Endothelial cell of umbilical vein (primary cell): ENCODE data around the gene MRPS27. TPM values are rescaled to one million over a fixed set of nuclear protein-coding genes. Genes with fewer than 3 reads are reported as not detected.

Experiments used
- BruUV-seq: library from RNA; stranded (reverse); fragments of 400-500 nt; replicated peaks from 2 replicates; lab custom pipeline; 2021; lab: Mats Ljungman, UMichigan
- CTCF ChIA-PET: fragments of 300-600, 350-600 bp; sonication (Branson Sonifier 250); formaldehyde crosslinking; loops from one replicate; lab custom pipeline; 2021; ENCODE audit warnings: antibody characterized with exemption, inconsistent platforms; lab: Charles Lee
- POLR2A ChIA-PET: fragments of 300-600, 350-600 bp; sonication (Branson Sonifier 250); formaldehyde crosslinking; loops from one replicate; lab custom pipeline; 2021; ENCODE audit warnings: antibody characterized with exemption, inconsistent platforms; lab: Charles Lee
- DNase-seq: peaks from one replicate; pipeline ENCODE4 v3.0.0-alpha.2; 2011; ENCODE audit warnings: low read depth, low spot score
- FAIRE-seq: peaks from 2 replicates; lab custom pipeline; 2011; peaks lifted over from hg19 to GRCh38; lab: Jason Lieb, UNC
- H2AFZ ChIP-seq: 2 replicates; pipeline ENCODE4 v1.6.0; 2012; ENCODE audit warnings: low read depth, low read length, control low read depth, inconsistent platforms
- H3K27ac ChIP-seq: 2 replicates; pipeline ENCODE4 v1.5.1; 2011; ENCODE audit warnings: low read depth, mild to moderate bottlenecking, control low read depth, low read length, moderate library complexity; ENCODE audit not compliant: insufficient read depth
- H3K27me3 ChIP-seq, 2 experiments: 2 replicates each; pipeline versions ENCODE4 v1.6.0 to v1.6.1; 2011; ENCODE audit warnings: low read length in 2 of 2, mixed read lengths in 1 of 2; ENCODE audit not compliant: control insufficient read depth in 2 of 2, insufficient read depth in 2 of 2
- H3K36me3 ChIP-seq, 2 experiments: 2 replicates in 1 of 2; 3 replicates in 1 of 2; pipeline ENCODE4 v1.5.1; 2011; ENCODE audit warnings: low read length in 2 of 2, mild to moderate bottlenecking in 1 of 2, moderate library complexity in 1 of 2; ENCODE audit not compliant: control insufficient read depth in 2 of 2, insufficient read depth in 2 of 2; ENCODE audit errors: extremely low read depth in 1 of 2
- H3K4me1 ChIP-seq: 3 replicates; pipeline ENCODE4 v1.5.1; 2011; ENCODE audit warnings: mild to moderate bottlenecking, low read length; ENCODE audit not compliant: control insufficient read depth, insufficient read depth; ENCODE audit errors: extremely low read depth
- H3K4me2 ChIP-seq: 2 replicates; pipeline ENCODE4 v1.6.1; 2011; ENCODE audit warnings: low read length, control low read depth, mixed read lengths; ENCODE audit not compliant: insufficient read depth
- H3K4me3 ChIP-seq, 3 experiments: fragments of 200-600 bp in 1 of 3; sonication (generic), shearing (Covaris generic) in 1 of 3; replicated peaks in 1 of 3; 2 replicates each; pipeline ENCODE4 v1.5.1; 2011 to 2016; ENCODE audit warnings: control low read depth in 3 of 3, low read length in 3 of 3, mild to moderate bottlenecking in 2 of 3, inconsistent platforms in 1 of 3, low read depth in 1 of 3, moderate library complexity in 1 of 3; ENCODE audit not compliant: insufficient read depth in 1 of 3
- H3K79me2 ChIP-seq: 2 replicates; pipeline ENCODE4 v1.6.0; 2012; ENCODE audit warnings: low read length, inconsistent platforms; ENCODE audit not compliant: control insufficient read depth, insufficient read depth
- H3K9ac ChIP-seq: replicated peaks from 2 replicates; pipeline ENCODE3; 2011; ENCODE audit warnings: low read length, control low read depth; ENCODE audit not compliant: insufficient read depth; ENCODE audit errors: extremely low read depth
- H3K9me1 ChIP-seq: replicated peaks from 3 replicates; pipeline ENCODE4 v1.6.0; 2011; ENCODE audit warnings: mild to moderate bottlenecking, low read length; ENCODE audit not compliant: control insufficient read depth, insufficient read depth; ENCODE audit errors: extremely low read depth
- H3K9me3 ChIP-seq: replicated peaks from 2 replicates; pipeline ENCODE4 v1.5.1; 2012; ENCODE audit warnings: low read length, inconsistent platforms; ENCODE audit not compliant: control insufficient read depth, insufficient read depth
- H4K20me1 ChIP-seq: replicated peaks from 2 replicates; pipeline ENCODE3; 2011; ENCODE audit warnings: mild to moderate bottlenecking, low read length; ENCODE audit not compliant: control insufficient read depth, insufficient read depth; ENCODE audit errors: extremely low read depth
- EZH2 ChIP-seq: IDR thresholded peaks from 2 replicates; pipeline ENCODE4 v1.6.1; 2012; ENCODE audit warnings: borderline replicate concordance, low read depth, mild to moderate bottlenecking, moderate library complexity, low read length, inconsistent platforms; ENCODE audit not compliant: severe bottlenecking
- FOS ChIP-seq: IDR thresholded peaks from 2 replicates; pipeline ENCODE4 v1.6.1; 2011; ENCODE audit warnings: mild to moderate bottlenecking, low read length, moderate library complexity, borderline replicate concordance; ENCODE audit not compliant: insufficient read depth
- GATA2 ChIP-seq: IDR thresholded peaks from 2 replicates; pipeline ENCODE4 v1.7.0; 2011; ENCODE audit warnings: low read depth, mild to moderate bottlenecking, moderate library complexity, mixed read lengths, low read length; ENCODE audit not compliant: insufficient read length, insufficient read depth
- JUN ChIP-seq: IDR thresholded peaks from 2 replicates; pipeline ENCODE4 v1.6.1; 2011; ENCODE audit warnings: borderline replicate concordance, low read depth; ENCODE audit not compliant: insufficient read length, insufficient read depth
- MYC ChIP-seq: IDR thresholded peaks from one replicate; pipeline ENCODE4 v1.6.1; 2011; ENCODE audit warnings: mild to moderate bottlenecking, low read depth, low read length
- POLR2A ChIP-seq: IDR thresholded peaks from 2 replicates; pipeline ENCODE4 v1.6.1; 2012; ENCODE audit warnings: low read depth, mild to moderate bottlenecking, control low read depth, low read length
- POLR2AphosphoS5 ChIP-seq: IDR thresholded peaks from 2 replicates; pipeline ENCODE4 v1.6.1; 2012; ENCODE audit warnings: low read depth, mild to moderate bottlenecking, control low read depth, low read length, moderate library complexity; ENCODE audit not compliant: insufficient read depth
- dilution Hi-C: fragments of 300-500 bp; cut with MboI; formaldehyde crosslinking; loops from one replicate; pipeline ENCODE4 v1.15.0; 2019; ENCODE audit warnings: low sequenced_read_pairs; ENCODE audit not compliant: extremely low pct_ligation_motif_present
- intact Hi-C: fragments of 100-400 bp; cut with micrococcal nuclease; formaldehyde crosslinking; loops from one replicate; pipeline ENCODE4 v1.10.0; 2022
- polyA plus RNA-seq, 4 experiments: library from polyadenylated mRNA; depleted of rRNA in 3 of 4; stranded (reverse) in 3 of 4; unstranded in 1 of 4; fragments of >200 nt; gene quantifications; 2 replicates each; pipeline versions ENCODE4 v1.2.1 to v1.2.3, GENCODE V29; 2011 to 2012; ENCODE audit warnings: missing spikeins in 1 of 4
- total RNA-seq: library from RNA; stranded (reverse); gene quantifications from 2 replicates; pipeline ENCODE4 v1.2.3, GENCODE V29; 2021
- TF ChIP-seq, protein P1 (sequence below): IDR thresholded peaks from 2 replicates; pipeline ENCODE4 v1.6.1; 2011; ENCODE audit not compliant: insufficient read depth, insufficient read length
- TF ChIP-seq, protein P2 (sequence below), 2 donors: IDR thresholded peaks; 1 replicate in 1 of 2; 2 replicates in 1 of 2; pipeline ENCODE4 v1.5.1; 2011; ENCODE audit warnings: low read length in 2 of 2, mild to moderate bottlenecking in 2 of 2, moderate library complexity in 2 of 2, control low read depth in 1 of 2, inconsistent platforms in 1 of 2, low read depth in 1 of 2; ENCODE audit not compliant: insufficient read depth in 1 of 2; ENCODE audit errors: extremely low read depth in 1 of 2

The MRPS27 gene
- total and polyA plus RNA-seq, 2 donors (not counting 3 experiments of a cell fraction or from before 2014, with no cell fraction given): 56.0 to 67.1 TPM

DNA sequence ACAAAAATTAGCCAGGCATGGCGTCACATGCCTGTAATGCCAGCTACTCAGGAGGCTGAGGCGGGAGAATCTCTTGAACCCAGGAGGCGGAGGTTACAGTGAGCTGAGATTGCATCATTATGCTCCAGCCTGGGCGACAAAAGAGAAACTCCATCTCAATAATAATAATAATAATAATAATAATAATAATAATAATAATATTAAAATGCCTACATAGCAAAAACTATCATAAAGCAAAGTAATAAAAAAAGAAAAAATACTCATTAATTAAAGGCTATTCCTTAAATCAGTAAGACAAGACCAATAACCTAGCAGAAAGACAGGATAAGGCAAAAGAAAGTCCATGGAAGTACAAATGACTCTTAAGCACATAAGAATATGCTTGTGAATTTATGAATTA is 50.0 kb downstream of the MRPS27 start:
- FAIRE-seq: no peak
- H4K20me1 ChIP-seq: no peaks in the 10 kb centered on the region

More for the DNA sequence above, 50.0 kb downstream of the MRPS27 start:
- H3K36me3 ChIP-seq: no peaks in the 10 kb centered on the region
- no peaks in the 10 kb centered on the region for H3K9me1 ChIP-seq
- H2AFZ ChIP-seq: no peak overlapping the region
- CTCF ChIA-PET: interaction anchor here (1.1 to 2.1 kb wide), 5 partner anchors 13 to 62 kb away, joined by 3 to 9 read pairs (median 3); no protein-coding TSS in a partner anchor
- no peak overlapping the region for H3K27ac ChIP-seq
- BruUV-seq: no TSS peak
- POLR2A ChIA-PET: no interaction called here
- H3K4me1 ChIP-seq: peaks cover 2% of the 10 kb centered on the region
- H3K79me2 ChIP-seq: peaks cover 13% of the 10 kb centered on the region
- dilution Hi-C loops (no loop called here), intact Hi-C loops (no loop called here)
- no peak overlapping the region for H3K4me2 ChIP-seq
- TF ChIP-seq POLR2AphosphoS5 (no peak), EZH2 (no peak), GATA2 (no peak), POLR2A (no peak), MYC (no peak), FOS (no peak), JUN (no peak)
- TF ChIP-seq, protein P1, sequence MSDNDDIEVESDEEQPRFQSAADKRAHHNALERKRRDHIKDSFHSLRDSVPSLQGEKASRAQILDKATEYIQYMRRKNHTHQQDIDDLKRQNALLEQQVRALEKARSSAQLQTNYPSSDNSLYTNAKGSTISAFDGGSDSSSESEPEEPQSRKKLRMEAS: no peak
- TF ChIP-seq, protein P2, sequence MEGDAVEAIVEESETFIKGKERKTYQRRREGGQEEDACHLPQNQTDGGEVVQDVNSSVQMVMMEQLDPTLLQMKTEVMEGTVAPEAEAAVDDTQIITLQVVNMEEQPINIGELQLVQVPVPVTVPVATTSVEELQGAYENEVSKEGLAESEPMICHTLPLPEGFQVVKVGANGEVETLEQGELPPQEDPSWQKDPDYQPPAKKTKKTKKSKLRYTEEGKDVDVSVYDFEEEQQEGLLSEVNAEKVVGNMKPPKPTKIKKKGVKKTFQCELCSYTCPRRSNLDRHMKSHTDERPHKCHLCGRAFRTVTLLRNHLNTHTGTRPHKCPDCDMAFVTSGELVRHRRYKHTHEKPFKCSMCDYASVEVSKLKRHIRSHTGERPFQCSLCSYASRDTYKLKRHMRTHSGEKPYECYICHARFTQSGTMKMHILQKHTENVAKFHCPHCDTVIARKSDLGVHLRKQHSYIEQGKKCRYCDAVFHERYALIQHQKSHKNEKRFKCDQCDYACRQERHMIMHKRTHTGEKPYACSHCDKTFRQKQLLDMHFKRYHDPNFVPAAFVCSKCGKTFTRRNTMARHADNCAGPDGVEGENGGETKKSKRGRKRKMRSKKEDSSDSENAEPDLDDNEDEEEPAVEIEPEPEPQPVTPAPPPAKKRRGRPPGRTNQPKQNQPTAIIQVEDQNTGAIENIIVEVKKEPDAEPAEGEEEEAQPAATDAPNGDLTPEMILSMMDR (IDR thresholded peaks at IDR 0.05; ENCODE audit: extremely low read depth in 1 of 2, insufficient read depth in 1 of 2, low read depth in 1 of 2, low read length in 2 of 2): no peak
- H3K9me3 ChIP-seq: no peaks in the 10 kb centered on the region
- no peak for DNase-seq
- H3K4me3 ChIP-seq: no peak overlapping the region
- H3K9ac ChIP-seq: no peak overlapping the region
- H3K27me3 ChIP-seq: no peaks in the 10 kb centered on the region
